GM12891 (cell line): ENCODE data around the gene PFKFB1.

Experiments
- DNase-seq: peaks from one replicate; pipeline ENCODE4 v3.0.0; 2011; ENCODE audit warnings: low spot score; ENCODE audit not compliant: insufficient read length
- FAIRE-seq: peaks from 2 replicates; lab custom pipeline; 2011; peaks lifted over from hg19 to GRCh38; lab: Jason Lieb, UNC
- PAX5 ChIP-seq: IDR thresholded peaks from 2 replicates; pipeline ENCODE4 v1.6.1; 2011; ENCODE audit warnings: low read length, moderate library complexity, mild to moderate bottlenecking; ENCODE audit not compliant: insufficient read depth, severe bottlenecking
- POLR2A ChIP-seq: IDR thresholded peaks from 2 replicates; pipeline ENCODE4 v1.6.1; 2011; ENCODE audit warnings: low read depth, low read length, control low read depth
- POLR2AphosphoS5 ChIP-seq: IDR thresholded peaks from 2 replicates; pipeline ENCODE4 v1.6.1; 2011; ENCODE audit warnings: low read depth, low read length, control low read depth
- POU2F2 ChIP-seq: IDR thresholded peaks from 2 replicates; pipeline ENCODE4 v1.6.1; 2011; ENCODE audit warnings: low read depth, mild to moderate bottlenecking, control low read depth, low read length, moderate library complexity
- SPI1 ChIP-seq: IDR thresholded peaks from 2 replicates; pipeline ENCODE4 v1.6.1; 2011; ENCODE audit warnings: low read depth, low read length, control low read depth
- TAF1 ChIP-seq: IDR thresholded peaks from 2 replicates; pipeline ENCODE4 v1.6.1; 2011; ENCODE audit warnings: low read depth, low read length, control low read depth

The PFKFB1 gene

DNA sequence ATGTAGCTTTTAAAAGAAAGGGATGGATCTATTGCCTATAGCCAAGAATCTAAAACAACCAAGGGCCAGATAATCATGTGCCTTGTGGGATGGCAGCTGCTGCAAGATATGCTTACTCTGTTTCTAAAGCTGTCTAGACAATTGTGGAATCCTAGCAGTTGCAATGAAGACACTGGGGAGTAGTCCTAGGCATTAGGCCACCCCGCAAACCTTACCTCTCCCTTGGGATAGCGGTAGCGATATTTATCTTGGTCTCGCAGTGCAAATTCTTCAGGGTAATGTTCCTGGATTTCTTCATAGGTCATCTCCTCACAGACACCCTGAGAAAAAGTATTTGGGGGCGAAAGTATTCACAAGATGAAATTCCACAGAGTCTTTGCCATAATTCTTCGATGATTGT lies 48.8 kb downstream of the PFKFB1 start:
- DNase-seq: no peak
- TF ChIP-seq SPI1: no peak
- TF ChIP-seq POLR2AphosphoS5: no peak
- TF ChIP-seq POLR2A: no peak
- no peak for TF ChIP-seq PAX5
- TF ChIP-seq POU2F2: no peak
- TF ChIP-seq TAF1: no peak
- FAIRE-seq: no peak

- TF ChIP-seq PAX5 (no peak), TAF1 (no peak), POLR2A (no peak), SPI1 (no peak), POLR2AphosphoS5 (no peak), POU2F2 (no peak)
- DNase-seq: no peak
- FAIRE-seq: no peak
These were observed 49.2 kb downstream of the PFKFB1 start for GRCh38 chrX:54944816-54945215.

DNA sequence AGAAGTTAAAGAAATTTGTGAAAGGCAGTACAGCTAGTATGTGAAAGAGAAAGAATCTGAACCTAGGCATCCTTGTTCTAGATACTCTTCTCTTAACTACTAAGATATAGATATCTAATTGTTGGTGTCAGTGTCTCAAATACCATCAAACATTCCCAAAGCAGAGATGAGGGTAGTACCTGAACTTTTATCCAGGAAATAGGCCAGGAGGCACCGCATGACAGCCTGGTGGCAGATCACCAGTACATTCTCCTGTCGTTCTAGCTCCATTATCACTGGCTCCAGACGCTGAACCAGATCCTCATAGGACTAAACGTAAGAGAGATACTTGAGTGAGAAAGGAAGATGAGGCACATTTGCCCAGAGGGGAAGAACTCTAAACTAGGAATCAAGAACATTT lies 56.6 kb downstream of the PFKFB1 start:
- FAIRE-seq (no peak), DNase-seq (no peak)
- no peak for TF ChIP-seq PAX5
- TF ChIP-seq POU2F2: no peak
- no peak for TF ChIP-seq POLR2A
- no peak for TF ChIP-seq SPI1
- no peak for TF ChIP-seq TAF1
- TF ChIP-seq POLR2AphosphoS5: no peak

- FAIRE-seq (no peak), DNase-seq (no peak)
- TF ChIP-seq PAX5 (no peak), POU2F2 (no peak)
These were observed 58.7 kb downstream of the PFKFB1 start for GRCh38 chrX:54935306-54935705.

- TF ChIP-seq TAF1: no peak
- no peak for TF ChIP-seq POLR2AphosphoS5
- TF ChIP-seq POU2F2: no peak
- TF ChIP-seq PAX5: no peak
- TF ChIP-seq SPI1: no peak
- no peak for TF ChIP-seq POLR2A
- DNase-seq: no peak
- no peak for FAIRE-seq
These were observed 59.1 kb downstream of the PFKFB1 start for GRCh38 chrX:54934890-54935289.

DNA sequence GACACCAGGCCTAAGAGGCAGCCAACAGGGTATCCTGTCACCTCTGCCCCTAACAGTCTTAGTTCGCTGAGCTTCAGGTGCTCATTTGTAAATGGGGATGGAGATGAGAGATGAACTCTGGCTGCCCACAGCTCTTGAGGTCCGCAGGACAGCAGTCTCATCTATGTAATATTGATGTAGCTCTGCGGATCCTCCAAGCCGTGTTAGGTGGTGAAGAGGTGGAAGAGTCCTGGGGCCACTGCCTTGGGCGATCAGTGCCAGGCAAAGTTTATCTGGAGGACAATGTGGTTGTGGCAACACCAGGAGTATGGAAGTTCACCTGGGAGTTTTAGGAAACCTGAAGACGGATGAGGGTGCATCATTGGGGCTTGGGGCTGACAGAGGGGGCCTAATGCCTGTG lies 59.9 kb downstream of the PFKFB1 start:
- DNase-seq (no peak), FAIRE-seq (no peak)
- TF ChIP-seq POLR2A: no peak
- TF ChIP-seq TAF1: no peak
- no peak for TF ChIP-seq POLR2AphosphoS5

DNA sequence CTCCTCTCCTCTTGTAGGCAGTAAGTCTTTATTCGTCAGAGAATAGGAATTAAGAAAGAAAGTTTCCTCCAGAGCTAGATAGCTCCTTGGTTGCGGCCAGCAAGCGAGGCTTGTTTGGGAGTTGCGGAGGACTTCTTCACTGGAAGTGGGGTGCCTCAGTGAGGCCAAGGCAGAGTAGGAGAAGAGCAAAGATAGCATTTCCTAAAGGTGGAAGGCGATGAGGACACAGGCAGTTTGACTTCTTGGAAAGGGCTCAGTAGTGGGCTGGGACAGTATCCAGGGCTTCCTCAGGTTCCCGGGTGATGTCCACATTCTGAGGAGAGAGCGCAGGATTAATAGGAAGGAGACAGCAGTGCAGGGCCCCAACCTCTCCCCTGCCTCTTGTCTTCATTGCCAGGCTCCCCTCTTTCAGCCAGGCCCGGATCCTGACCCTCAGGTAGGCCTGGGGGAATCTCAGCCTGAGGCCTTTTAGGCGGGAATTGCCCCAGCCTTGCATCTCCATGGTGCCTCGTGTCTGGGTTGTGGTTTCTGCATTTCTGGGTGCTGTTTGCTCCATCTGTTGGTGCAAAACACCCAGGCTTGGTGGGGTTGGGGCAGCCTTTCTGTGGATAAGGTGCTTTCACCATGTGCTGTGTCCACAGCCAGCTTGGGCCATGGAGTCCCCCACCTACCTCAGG lies 60.7 kb downstream of the PFKFB1 start:
- no peak for TF ChIP-seq TAF1
- no peak for TF ChIP-seq PAX5
- TF ChIP-seq POLR2A: no peak
- TF ChIP-seq SPI1: no peak
- TF ChIP-seq POU2F2: no peak
- no peak for TF ChIP-seq POLR2AphosphoS5
- FAIRE-seq: no peak

GRCh38 chrX:54931107-54931506 lies 62.9 kb downstream of the PFKFB1 start:
- TF ChIP-seq PAX5 (no peak), POLR2A (no peak), TAF1 (no peak)
- no peak for DNase-seq
- no peak for FAIRE-seq

More for the DNA sequence above, 60.7 kb downstream of the PFKFB1 start:
- DNase-seq: no peak

- FAIRE-seq (no peak), DNase-seq (no peak)
- no peak for TF ChIP-seq POLR2A
- no peak for TF ChIP-seq POU2F2
- TF ChIP-seq TAF1: no peak
- no peak for TF ChIP-seq SPI1
- TF ChIP-seq PAX5: no peak
- no peak for TF ChIP-seq POLR2AphosphoS5
These were observed 63.5 kb downstream of the PFKFB1 start for GRCh38 chrX:54930291-54931049.

- TF ChIP-seq POLR2AphosphoS5 (no peak), SPI1 (no peak), POU2F2 (no peak), PAX5 (no peak), TAF1 (no peak), POLR2A (no peak)
- no peak for FAIRE-seq
- DNase-seq: no peak
These were observed 65.1 kb downstream of the PFKFB1 start for GRCh38 chrX:54928876-54929275.

GRCh38 chrX:54926978-54927377 lies 67.0 kb downstream of the PFKFB1 start:
- DNase-seq: no peak
- FAIRE-seq: no peak
- no peak for TF ChIP-seq POLR2A
- no peak for TF ChIP-seq POLR2AphosphoS5
- TF ChIP-seq SPI1: no peak
- no peak for TF ChIP-seq PAX5
